ENCODE measurements around the gene MARF1. TPM values are rescaled to one million over a fixed set of nuclear protein-coding genes. Genes with fewer than 3 reads are reported as not detected.

MARF1 gene
- total RNA-seq, 4 donors from 2014 or later, result 45.6 to 57.1 (median 50.9) TPM

GRCh38 chr16:15640966-15641365 lies 2.0 kb downstream of the MARF1 start:
- TF ChIP-seq, protein P1, sequence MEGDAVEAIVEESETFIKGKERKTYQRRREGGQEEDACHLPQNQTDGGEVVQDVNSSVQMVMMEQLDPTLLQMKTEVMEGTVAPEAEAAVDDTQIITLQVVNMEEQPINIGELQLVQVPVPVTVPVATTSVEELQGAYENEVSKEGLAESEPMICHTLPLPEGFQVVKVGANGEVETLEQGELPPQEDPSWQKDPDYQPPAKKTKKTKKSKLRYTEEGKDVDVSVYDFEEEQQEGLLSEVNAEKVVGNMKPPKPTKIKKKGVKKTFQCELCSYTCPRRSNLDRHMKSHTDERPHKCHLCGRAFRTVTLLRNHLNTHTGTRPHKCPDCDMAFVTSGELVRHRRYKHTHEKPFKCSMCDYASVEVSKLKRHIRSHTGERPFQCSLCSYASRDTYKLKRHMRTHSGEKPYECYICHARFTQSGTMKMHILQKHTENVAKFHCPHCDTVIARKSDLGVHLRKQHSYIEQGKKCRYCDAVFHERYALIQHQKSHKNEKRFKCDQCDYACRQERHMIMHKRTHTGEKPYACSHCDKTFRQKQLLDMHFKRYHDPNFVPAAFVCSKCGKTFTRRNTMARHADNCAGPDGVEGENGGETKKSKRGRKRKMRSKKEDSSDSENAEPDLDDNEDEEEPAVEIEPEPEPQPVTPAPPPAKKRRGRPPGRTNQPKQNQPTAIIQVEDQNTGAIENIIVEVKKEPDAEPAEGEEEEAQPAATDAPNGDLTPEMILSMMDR (IDR thresholded peaks at IDR 0.05; ENCODE audit: low read depth), result no peak

- TF ChIP-seq, protein P1 (IDR thresholded peaks at IDR 0.05; ENCODE audit: low read depth), result no peak
Measured at GRCh38 chr16:15639061-15639568, 3.8 kb downstream of the MARF1 start.

DNA sequence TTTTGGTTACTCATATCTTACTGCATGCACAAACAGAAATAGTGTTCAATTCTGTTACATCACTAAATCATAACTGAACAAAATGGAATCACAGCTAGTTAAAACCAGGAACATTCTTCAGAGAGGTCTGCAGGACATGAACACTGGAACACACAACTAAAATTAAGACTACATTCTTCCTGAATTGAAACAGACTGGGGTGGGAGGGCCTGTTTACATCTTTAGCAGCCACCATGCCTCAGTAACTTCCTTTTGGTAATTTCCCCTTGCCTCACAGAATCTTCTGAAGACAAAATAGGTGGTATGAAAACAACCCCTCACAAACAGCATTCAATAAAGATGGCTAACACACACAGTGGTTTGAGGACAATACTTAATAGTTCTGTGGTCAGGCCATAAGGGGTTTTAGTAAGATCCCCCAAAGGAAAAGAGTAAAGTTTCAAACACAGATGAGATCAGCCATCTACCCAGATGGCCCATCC lies 6.5 kb downstream of the MARF1 start:
- TF ChIP-seq, protein P1 (IDR thresholded peaks at IDR 0.05; ENCODE audit: low read depth), result no peak

DNA sequence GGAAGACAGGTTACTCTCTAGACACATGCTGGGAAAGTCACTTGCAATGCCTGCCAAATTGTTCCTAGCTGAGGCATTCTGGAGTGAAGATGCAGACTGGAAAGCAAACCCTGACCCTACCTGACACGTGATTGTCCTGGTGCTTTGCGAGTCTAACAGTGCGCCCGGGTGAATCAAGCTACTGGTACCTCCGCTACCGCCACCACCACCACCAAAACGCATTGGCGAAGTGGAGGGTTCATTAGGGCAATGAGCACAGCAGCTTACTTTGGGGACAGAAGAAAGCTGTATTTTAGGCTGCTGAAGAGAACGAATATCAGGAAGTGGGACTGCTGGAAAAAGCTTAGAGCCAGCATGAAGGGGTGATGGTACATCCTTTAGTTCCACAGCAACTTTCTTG lies 7.0 kb downstream of the MARF1 start:
- TF ChIP-seq, protein P1 (IDR thresholded peaks at IDR 0.05; ENCODE audit: low read depth), result no peak

GRCh38 chr16:15631730-15632409 lies 11.1 kb downstream of the MARF1 start:
- TF ChIP-seq, protein P1 (IDR thresholded peaks at IDR 0.05; ENCODE audit: low read depth), result no peak

DNA sequence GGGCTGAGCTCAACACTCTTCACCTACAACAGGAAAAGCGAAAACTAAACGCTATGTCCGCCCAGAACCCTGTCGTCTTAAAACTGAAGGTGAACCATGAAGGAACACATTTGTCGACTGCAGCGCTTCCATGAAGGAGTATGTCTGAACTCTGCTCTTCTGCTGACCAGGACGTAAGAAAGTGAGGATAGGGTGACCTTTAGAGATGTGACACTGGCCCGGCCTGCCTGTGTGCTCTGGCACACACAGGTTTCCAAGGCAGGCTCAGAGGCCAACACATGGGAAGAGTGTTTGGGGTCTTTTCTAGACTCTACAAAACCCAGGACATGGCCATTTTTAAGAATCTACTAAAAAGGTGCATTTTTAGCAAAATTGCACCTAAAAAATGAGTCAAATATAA lies 21.1 kb downstream of the MARF1 start:
- TF ChIP-seq, protein P1 (IDR thresholded peaks at IDR 0.05; ENCODE audit: low read depth), result no peak

- TF ChIP-seq, protein P1 (IDR thresholded peaks at IDR 0.05; ENCODE audit: low read depth), result no peak
Measured at GRCh38 chr16:15621456-15621855, 21.5 kb downstream of the MARF1 start.

Data from subcutaneous adipose tissue (tissue), 4 donors.